GM18520 (cell line): ENCODE data around the gene DNASE1.
A peak's percentile ranks its signal among the peaks of the same experiment; 100 is the strongest.
"Not testable (repeated sequence)": the region's sequence is repeated elsewhere in the genome, so short reads cannot be mapped to it uniquely, and the experiment has no call there.

Experiments
- ATAC-seq: cut with Tn5 transposase; IDR thresholded peaks from one replicate; pipeline ENCODE4 v1.9.1; 2021; ENCODE audit not compliant: unreplicated experiment

The DNASE1 gene

DNA sequence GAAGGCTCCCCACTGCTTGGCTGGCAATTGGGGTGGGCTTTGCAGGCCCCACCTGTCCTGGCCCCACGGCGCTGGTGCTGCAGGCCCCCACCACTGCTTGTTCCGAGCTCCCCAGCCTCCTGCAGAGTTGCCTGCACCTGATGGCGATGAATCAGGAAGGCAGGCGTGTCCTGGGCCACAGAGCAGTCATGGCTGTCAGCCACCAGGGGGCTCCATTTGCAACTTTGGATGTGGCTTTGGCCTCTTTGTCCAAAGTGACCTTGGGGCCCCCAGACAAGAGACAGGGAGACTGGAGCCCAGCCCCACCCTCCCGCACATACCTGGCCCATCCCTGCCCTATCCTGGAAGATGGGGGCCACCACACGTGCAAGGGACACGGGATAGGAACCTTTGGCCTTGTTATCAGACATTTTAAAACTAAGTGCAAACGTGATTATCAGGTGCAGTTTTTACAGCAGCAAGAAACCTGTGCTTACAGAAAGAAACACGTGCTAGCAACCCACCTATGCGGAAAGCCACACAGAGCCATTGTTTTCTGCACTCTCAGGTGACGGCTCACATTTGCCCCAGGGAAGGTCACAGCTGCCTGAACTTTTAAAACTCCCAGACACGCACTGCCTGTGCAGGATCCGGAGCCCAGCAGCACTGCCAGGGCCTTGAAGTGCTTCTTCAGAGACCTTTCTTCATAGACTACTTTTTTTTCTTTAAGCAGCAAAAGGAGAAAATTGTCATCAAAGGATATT, at the start of gene DNASE1:
DNASE1 (plus strand) TSS at position 443 of the 743 bp plus-strand sequence. CDS start 683 bp downstream, outside the sequence.
- no peak for ATAC-seq

DNA sequence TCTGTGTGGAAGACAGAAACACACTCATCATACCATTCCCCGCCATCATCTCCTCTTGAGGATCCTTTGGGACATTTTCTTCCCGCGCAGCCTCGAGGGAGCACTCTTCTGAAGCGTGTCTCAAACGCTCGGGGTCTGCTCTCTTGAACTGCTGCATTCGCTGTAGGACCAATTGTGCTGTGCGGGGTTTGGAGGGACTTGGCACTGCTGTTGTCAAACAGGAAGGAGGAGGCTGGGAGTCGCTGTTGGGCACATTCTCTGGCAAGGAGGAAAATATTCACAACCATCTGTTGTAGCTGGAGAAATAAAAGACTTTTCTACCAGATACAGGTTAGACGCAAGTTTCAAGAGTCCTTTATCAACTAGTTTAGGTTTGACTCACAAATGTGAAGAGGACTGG, 48.0 kb upstream of the DNASE1 start:
- no peak for ATAC-seq

- no peak for ATAC-seq
Measured at GRCh38 chr16:3607161-3607560, 47.3 kb upstream of the DNASE1 start.

GRCh38 chr16:3607634-3608033, 46.9 kb upstream of the DNASE1 start:
- ATAC-seq, result no peak

DNA sequence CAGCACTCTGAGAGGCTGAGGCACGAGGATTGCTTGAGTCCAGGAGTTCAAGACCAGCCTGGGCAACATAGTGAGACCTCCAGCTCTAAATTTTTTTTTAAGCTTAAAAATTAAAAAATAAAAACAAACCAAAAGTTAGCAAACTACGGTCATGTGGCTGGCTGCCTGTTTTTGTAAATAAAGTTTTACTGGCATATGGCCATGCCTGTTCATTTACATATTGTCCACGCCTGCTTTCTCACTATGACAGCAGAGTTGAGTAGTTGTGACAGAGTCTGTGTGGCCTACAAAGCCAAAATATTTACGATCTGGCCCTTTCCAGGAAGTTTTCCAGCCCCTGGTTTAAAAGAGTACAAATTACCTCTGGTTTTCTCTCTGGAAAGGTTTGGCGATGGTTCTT, 46.4 kb upstream of the DNASE1 start:
- no peak for ATAC-seq

GRCh38 chr16:3608976-3609375, 45.5 kb upstream of the DNASE1 start:
- ATAC-seq, result not testable (repeated sequence)

DNA sequence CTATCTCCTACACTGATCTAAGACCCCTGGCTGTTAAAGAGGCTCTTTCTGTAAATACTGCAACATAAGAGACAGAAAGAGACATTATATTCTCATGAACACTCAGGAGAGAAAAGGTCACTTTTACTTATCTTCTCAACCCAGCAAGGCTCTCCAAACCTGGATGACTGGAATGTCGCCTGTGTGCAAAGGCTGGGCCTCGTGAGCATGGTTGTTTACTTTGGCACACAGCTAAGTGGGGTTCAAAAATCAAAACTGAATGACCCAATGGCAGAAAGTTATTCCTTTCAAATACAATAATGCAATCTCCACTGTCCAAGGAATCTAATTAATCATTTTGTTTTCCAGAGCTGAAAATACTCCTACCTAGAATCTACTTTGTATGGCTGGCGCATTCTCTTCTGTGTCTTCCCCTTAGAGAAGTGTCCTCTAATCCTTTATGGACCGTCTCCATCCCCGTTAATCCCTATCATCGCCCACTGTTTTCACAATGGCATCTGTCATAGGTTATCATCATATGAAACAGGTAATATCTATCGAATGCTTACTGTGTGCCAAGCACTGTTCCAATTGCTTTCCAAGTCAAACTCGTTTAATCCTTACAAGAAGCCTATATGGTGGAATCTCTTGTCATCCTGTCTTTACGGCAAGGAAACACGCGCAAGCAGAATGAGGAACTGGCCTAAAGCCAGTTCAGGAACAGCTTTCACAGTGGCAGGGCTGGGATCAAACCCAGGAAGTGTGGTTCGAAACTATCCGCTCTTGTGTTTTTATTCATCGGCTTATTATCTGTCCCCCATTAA, 44.4 kb upstream of the DNASE1 start:
- no peak for ATAC-seq

GRCh38 chr16:3610698-3611145, 43.8 kb upstream of the DNASE1 start:
- ATAC-seq, result no peak

- peak; percentile 83 for ATAC-seq
Measured at GRCh38 chr16:3611146-3611975, 43.1 kb upstream of the DNASE1 start, which contains the start of gene SLX4. SLX4 (minus strand) TSS chr16:3611606; CDS start chr16:3608964, 2,642 bp downstream.

GRCh38 chr16:3612510-3613466, 41.7 kb upstream of the DNASE1 start:
- ATAC-seq, result no peak

- ATAC-seq, result no peak
Measured at GRCh38 chr16:3618769-3619141, 35.7 kb upstream of the DNASE1 start.

- ATAC-seq, result no peak
Measured at GRCh38 chr16:3623642-3624041, 30.8 kb upstream of the DNASE1 start.

- no peak for ATAC-seq
Measured at GRCh38 chr16:3625331-3625730, 29.2 kb upstream of the DNASE1 start.

- no peak for ATAC-seq
Measured at GRCh38 chr16:3625911-3626732, 28.4 kb upstream of the DNASE1 start.

DNA sequence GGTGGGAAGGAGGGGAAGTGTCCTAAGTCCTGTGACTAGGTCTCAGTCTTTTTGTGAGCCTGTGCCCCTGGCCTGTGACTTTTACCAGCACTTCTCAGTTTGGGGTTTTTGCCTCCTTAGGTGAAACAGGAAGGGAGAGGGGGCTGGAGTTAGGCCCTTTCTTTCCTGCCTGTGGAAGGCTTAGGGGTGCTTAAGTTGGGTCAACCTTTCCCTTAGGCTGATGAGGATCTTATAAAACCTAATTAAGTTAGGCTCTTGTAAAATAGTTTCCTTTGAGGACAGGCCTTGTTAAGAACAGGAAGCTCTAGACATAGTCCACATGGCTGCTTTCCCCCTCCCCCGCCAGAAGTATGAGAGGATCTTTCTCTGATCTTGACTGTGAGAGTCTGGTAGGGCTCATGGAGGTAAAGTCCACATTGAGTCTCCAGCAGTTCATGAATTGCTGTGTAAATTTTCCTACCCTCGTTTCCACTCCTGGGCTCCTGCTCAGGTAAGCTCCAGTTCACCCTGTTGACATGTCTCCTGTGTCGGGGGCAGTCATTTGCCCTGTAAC, 17.0 kb upstream of the DNASE1 start:
- ATAC-seq, result no peak

GRCh38 chr16:3638916-3639644, 15.4 kb upstream of the DNASE1 start:
- no peak for ATAC-seq

- ATAC-seq, result no peak
Measured at GRCh38 chr16:3640207-3640606, 14.3 kb upstream of the DNASE1 start.
